Dermis lymphatic vessel endothelial cell (primary cell): Measurements from ENCODE around the gene CHD2. TPM values are rescaled to one million over a fixed set of nuclear protein-coding genes. Genes with fewer than 3 reads are reported as not detected.

Experiments
- total RNA-seq: library from RNA; depleted of rRNA; stranded (reverse); fragments of >200 nt; gene quantifications from 2 replicates; pipeline ENCODE4 v1.2.1, GENCODE V29; 2014

Gene CHD2
- total RNA-seq = 56.1 and 61.1 TPM in 2 replicates

DNA sequence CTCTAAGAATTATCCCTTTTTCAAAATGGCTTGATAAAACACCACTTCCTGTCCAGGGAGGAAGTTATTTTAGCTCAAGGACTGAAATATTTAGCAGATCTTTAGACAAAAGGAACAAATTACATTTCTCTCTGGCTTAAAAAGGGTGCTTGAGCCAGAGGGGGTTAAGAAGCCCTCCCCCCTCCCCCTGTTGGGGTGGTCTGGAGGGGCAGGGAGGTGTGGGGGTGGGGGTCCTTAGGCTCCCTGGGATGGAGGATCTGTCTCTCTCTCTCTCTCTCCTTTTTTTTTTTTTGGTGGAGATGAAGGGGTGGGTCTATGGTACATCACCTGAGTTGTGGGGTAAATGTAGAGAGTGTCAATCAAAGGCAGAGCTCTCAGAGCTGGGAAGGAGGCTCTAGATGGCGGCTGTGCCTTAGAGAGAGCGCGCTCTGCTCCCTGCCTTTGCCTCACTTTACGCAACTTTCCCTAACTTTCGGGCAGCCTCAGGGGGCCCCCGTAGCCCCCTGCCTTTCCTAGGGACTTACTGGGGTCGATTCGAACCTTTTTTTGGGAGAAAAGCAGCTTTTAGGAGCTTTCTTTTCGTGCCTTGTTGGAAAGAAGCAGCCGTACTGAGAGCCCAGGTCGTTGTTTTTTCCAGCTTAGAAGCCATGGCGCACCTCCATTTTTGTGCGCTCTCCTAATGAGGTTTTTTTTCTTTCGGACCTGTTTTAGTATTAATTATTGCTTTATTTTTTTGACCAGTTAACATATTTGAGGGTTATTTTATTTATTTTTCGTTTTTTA is at the start of gene CHD2:
Gene CHD2 (plus strand): TSS at position 377 of the 783 bp plus-strand sequence. CDS start 914 bp downstream, outside the sequence.

Other genes with a start within 250 kb of the CHD2 start
- 62.0 and 116 TPM in 2 replicates for gene FAM174B, start 244.5 kb upstream of the CHD2 start, total RNA-seq
- gene RGMA, start 188.9 kb downstream of the CHD2 start, total RNA-seq = under 0.01 TPM in 1 of 2 replicates, not detected in the other